ENCODE data around the gene MYBPHL.

MYBPHL gene, protein sequence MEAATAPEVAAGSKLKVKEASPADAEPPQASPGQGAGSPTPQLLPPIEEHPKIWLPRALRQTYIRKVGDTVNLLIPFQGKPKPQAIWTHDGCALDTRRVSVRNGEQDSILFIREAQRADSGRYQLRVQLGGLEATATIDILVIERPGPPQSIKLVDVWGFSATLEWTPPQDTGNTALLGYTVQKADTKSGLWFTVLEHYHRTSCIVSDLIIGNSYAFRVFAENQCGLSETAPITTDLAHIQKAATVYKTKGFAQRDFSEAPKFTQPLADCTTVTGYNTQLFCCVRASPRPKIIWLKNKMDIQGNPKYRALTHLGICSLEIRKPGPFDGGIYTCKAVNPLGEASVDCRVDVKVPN

DNA sequence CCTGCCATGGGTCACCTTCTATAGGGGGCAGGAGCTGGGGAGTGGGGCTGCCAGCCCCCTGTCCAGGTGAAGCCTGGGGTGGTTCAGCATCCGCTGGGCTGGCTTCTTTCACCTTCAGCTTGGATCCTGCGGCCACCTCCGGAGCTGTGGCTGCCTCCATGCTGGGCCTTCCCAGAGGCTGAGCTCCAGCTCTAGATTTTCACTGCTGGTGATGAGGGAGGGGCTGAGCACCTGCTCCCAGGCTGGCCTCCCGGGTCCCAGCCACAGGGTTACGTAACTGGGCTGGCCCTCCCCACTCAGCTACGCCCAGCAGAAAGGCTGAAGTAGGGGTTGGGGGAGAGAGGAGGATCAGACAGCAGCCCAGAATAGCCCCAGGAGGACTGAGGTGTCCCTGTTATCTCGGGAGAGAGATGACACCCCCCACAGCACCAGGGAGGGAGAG lies at the start of gene MYBPHL:
Gene MYBPHL (minus strand): TSS at position 180 of the 442 bp plus-strand sequence. CDS start 20 bp downstream, at position 160.
- ChIA-PET POLR2A (no interaction called here), CTCF (interaction anchor here (1.4 to 4.7 kb wide), 3 partner anchors 10 to 226 kb away, joined by 3 to 24 read pairs (median 8); no protein-coding TSS in a partner anchor)
- no peak for DNase-seq (ENCODE audit: extremely low spot score)
- TF ChIP-seq, protein P1, sequence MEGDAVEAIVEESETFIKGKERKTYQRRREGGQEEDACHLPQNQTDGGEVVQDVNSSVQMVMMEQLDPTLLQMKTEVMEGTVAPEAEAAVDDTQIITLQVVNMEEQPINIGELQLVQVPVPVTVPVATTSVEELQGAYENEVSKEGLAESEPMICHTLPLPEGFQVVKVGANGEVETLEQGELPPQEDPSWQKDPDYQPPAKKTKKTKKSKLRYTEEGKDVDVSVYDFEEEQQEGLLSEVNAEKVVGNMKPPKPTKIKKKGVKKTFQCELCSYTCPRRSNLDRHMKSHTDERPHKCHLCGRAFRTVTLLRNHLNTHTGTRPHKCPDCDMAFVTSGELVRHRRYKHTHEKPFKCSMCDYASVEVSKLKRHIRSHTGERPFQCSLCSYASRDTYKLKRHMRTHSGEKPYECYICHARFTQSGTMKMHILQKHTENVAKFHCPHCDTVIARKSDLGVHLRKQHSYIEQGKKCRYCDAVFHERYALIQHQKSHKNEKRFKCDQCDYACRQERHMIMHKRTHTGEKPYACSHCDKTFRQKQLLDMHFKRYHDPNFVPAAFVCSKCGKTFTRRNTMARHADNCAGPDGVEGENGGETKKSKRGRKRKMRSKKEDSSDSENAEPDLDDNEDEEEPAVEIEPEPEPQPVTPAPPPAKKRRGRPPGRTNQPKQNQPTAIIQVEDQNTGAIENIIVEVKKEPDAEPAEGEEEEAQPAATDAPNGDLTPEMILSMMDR (IDR thresholded peaks at IDR 0.05; ENCODE audit: control extremely low read depth, extremely low read depth, low read depth, missing control alignments) = no peak

DNA sequence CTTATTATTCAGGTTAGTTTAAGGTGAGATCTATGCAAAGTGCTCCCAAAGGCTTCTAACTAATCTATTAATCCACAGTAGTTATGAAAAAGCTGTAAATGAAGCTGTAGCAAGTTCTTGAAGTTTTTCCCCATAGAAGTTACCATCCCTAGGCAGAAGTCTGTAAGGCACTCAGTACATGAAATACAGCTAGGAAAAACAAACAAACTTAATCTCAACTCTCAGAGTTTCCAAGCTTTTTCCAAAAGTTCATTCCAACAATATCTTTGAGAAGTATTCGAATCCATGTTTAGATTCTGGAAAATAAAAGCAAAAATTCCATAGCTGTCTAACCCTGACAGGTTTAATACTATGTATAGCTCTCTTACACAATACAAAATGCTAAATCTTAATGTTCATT lies 49.7 kb upstream of the MYBPHL start:
- no peak for DNase-seq (ENCODE audit: extremely low spot score)
- ChIA-PET CTCF (interaction anchor here (1.6 to 2.0 kb wide), 3 partner anchors 17 to 176 kb away, joined by 3 to 6 read pairs (median 4); no protein-coding TSS in a partner anchor), POLR2A (no interaction called here)
- TF ChIP-seq, protein P1 (IDR thresholded peaks at IDR 0.05; ENCODE audit: control extremely low read depth, extremely low read depth, low read depth, missing control alignments) = no peak

DNA sequence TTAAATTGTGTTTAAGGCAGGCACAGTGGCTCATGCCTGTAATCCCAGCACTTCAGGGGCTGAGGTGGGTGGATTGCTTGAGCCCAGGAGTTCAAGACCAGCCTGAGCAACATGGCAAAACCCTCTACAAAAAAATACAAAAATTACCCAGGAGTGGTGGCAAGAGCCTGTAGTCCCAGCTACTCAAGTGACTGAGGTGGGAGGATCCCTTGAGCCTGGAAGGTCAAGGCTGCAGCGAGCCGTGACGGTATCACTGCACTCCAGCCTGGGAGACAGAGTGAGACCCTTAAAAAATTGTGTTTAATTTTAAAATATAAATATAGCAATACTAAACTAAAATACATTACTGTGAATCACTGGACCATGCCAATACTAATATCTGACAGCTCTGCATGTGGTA lies 48.1 kb upstream of the MYBPHL start:
- ChIA-PET POLR2A (no interaction called here), CTCF (no interaction called here)
- no peak for DNase-seq (ENCODE audit: extremely low spot score)
- TF ChIP-seq, protein P1 (IDR thresholded peaks at IDR 0.05; ENCODE audit: control extremely low read depth, extremely low read depth, low read depth, missing control alignments) = no peak

- no peak for DNase-seq (ENCODE audit: extremely low spot score)
- ChIA-PET POLR2A (no interaction called here), CTCF (interaction anchor here (1.3 to 1.9 kb wide), 2 partner anchors 9 to 10 kb away, joined by 4 read pairs; no protein-coding TSS in a partner anchor)
- TF ChIP-seq, protein P1 (IDR thresholded peaks at IDR 0.05; ENCODE audit: control extremely low read depth, extremely low read depth, low read depth, missing control alignments) = no peak
Observed at GRCh38 chr1:109351457-109351856, 44.6 kb upstream of the MYBPHL start.

- DNase-seq (ENCODE audit: extremely low spot score) = no peak
- CTCF ChIA-PET = interaction anchor here (0.9 to 1.5 kb wide), 2 partner anchors 29 to 73 kb away, joined by 4 read pairs; no protein-coding TSS in a partner anchor
- POLR2A ChIA-PET = no interaction called here
- TF ChIP-seq, protein P1 (IDR thresholded peaks at IDR 0.05; ENCODE audit: control extremely low read depth, extremely low read depth, low read depth, missing control alignments) = no peak
Observed at GRCh38 chr1:109350655-109351054, 43.8 kb upstream of the MYBPHL start.

DNA sequence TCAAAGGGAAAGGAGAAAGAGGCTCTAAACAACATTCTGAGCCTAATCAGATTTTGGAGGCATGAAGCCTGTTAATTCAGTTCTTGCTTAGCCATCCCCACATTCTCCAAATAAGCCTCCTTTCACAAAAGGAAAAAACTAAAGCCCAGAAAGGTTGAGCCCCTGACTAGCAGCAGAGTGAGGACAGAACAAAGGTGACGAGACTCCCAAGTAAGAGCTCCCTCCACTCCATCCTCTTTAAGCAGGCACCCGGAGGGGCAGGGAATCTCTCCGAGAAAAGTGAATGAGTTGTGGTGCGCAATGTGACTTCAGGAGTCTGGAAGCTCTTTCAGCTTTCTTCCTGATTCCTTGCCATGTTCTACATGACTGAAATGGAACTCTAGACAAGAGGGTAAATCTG lies 43.4 kb upstream of the MYBPHL start:
- no peak for DNase-seq (ENCODE audit: extremely low spot score)
- POLR2A ChIA-PET = no interaction called here
- CTCF ChIA-PET = interaction anchor here (0.9 to 1.5 kb wide), 2 partner anchors 29 to 73 kb away, joined by 4 read pairs; no protein-coding TSS in a partner anchor
- TF ChIP-seq, protein P1 (IDR thresholded peaks at IDR 0.05; ENCODE audit: control extremely low read depth, extremely low read depth, low read depth, missing control alignments) = no peak

Measured in GM10248 (cell line).